Daoy (cell line): ENCODE results near the gene PGLYRP4. TPM values are rescaled to one million over a fixed set of nuclear protein-coding genes. Genes with fewer than 3 reads are reported as not detected.

Experiments
- DNase-seq: peaks from one replicate; pipeline ENCODE4 v3.0.0-alpha.2; 2015; ENCODE audit warnings: low read depth
- total RNA-seq: library from RNA; depleted of rRNA; stranded (reverse); fragments of >200 nt; shearing (Covaris generic); gene quantifications from 2 replicates; pipeline ENCODE4 v1.2.3, GENCODE V29; 2014

Gene PGLYRP4
- total RNA-seq, 1 experiment from 2014 or later, result not detected

GRCh38 chr1:153375511-153375910 lies 26.9 kb upstream of the PGLYRP4 start, which contains the start of gene S100A12:
Gene S100A12 (minus strand): TSS chr1:153375621. CDS start chr1:153374592, 1,029 bp downstream.
- DNase-seq, result peak; percentile 84

GRCh38 chr1:153374071-153374470 lies 25.4 kb upstream of the PGLYRP4 start:
- DNase-seq, result no peak

GRCh38 chr1:153372571-153372970 lies 23.9 kb upstream of the PGLYRP4 start:
- DNase-seq, result no peak

- DNase-seq, result no peak
These were observed 22.6 kb upstream of the PGLYRP4 start for GRCh38 chr1:153371231-153371630.

- DNase-seq, result no peak
These were observed 21.5 kb upstream of the PGLYRP4 start for GRCh38 chr1:153370146-153370545.

- DNase-seq, result no peak
These were observed 19.9 kb upstream of the PGLYRP4 start for GRCh38 chr1:153368495-153368894.

- no peak for DNase-seq
These were observed 18.4 kb upstream of the PGLYRP4 start for GRCh38 chr1:153367090-153367489.

- DNase-seq, result no peak
These were observed 17.6 kb upstream of the PGLYRP4 start for GRCh38 chr1:153366261-153366660.

GRCh38 chr1:153365696-153366095 lies 17.1 kb upstream of the PGLYRP4 start:
- no peak for DNase-seq

GRCh38 chr1:153364766-153365666 lies 16.4 kb upstream of the PGLYRP4 start:
- no peak for DNase-seq

- DNase-seq, result no peak
These were observed 15.5 kb upstream of the PGLYRP4 start for GRCh38 chr1:153364156-153364555.

- no peak for DNase-seq
These were observed 15.0 kb upstream of the PGLYRP4 start for GRCh38 chr1:153363641-153364040.

- no peak for DNase-seq
These were observed 13.6 kb upstream of the PGLYRP4 start for GRCh38 chr1:153362187-153362775.

- no peak for DNase-seq
These were observed 13.0 kb upstream of the PGLYRP4 start for GRCh38 chr1:153361480-153362109.

- DNase-seq, result no peak
These were observed 12.2 kb upstream of the PGLYRP4 start for GRCh38 chr1:153360592-153361479.

GRCh38 chr1:153360190-153360589 lies 11.5 kb upstream of the PGLYRP4 start:
- no peak for DNase-seq

GRCh38 chr1:153359241-153359640 lies 10.6 kb upstream of the PGLYRP4 start:
- DNase-seq, result no peak

GRCh38 chr1:153358691-153358975 lies 10.0 kb upstream of the PGLYRP4 start:
- no peak for DNase-seq

- DNase-seq, result no peak
These were observed 9.4 kb upstream of the PGLYRP4 start, which contains the start of gene S100A9 for GRCh38 chr1:153357853-153358690. Gene S100A9 (plus strand): TSS chr1:153357854. CDS start chr1:153358284, 430 bp downstream.

GRCh38 chr1:153357076-153357852 lies 8.6 kb upstream of the PGLYRP4 start:
- no peak for DNase-seq
